GDM1 (cell line): Measurements from ENCODE around the gene PLEKHH2.
"Not testable (repeated sequence)": the region's sequence is repeated elsewhere in the genome, so short reads cannot be mapped to it uniquely, and the experiment has no call there.

Experiments used
- DNase-seq: peaks from one replicate; lab custom pipeline; 2025; lab: John Stamatoyannopoulos, UW

PLEKHH2 gene

GRCh38 chr2:43636621-43637020 lies 439 bp upstream of the PLEKHH2 start:
- DNase-seq, result no peak

GRCh38 chr2:43642363-43642762 lies 5.3 kb downstream of the PLEKHH2 start:
- no peak for DNase-seq

- no peak for DNase-seq
These were observed 6.6 kb downstream of the PLEKHH2 start for GRCh38 chr2:43643680-43644079.

GRCh38 chr2:43648994-43649701 lies 12.1 kb downstream of the PLEKHH2 start:
- DNase-seq, result no peak

GRCh38 chr2:43653506-43653905 lies 16.4 kb downstream of the PLEKHH2 start:
- DNase-seq, result no peak

- no peak for DNase-seq
These were observed 20.2 kb downstream of the PLEKHH2 start for GRCh38 chr2:43657241-43657640.

GRCh38 chr2:43675646-43676321 lies 38.7 kb downstream of the PLEKHH2 start:
- DNase-seq, result no peak

- DNase-seq, result no peak
These were observed 39.4 kb downstream of the PLEKHH2 start, which contains the start of gene C1GALT1C1L for GRCh38 chr2:43676322-43677050. Gene C1GALT1C1L, minus strand, starts transcription at chr2:43676429. Its CDS starts 107 bp downstream, at chr2:43676322.

- DNase-seq, result not testable (repeated sequence)
These were observed 40.7 kb downstream of the PLEKHH2 start for GRCh38 chr2:43677783-43678182.

- no peak for DNase-seq
These were observed 48.3 kb downstream of the PLEKHH2 start for GRCh38 chr2:43685357-43685756.

- DNase-seq, result no peak
These were observed 52.9 kb downstream of the PLEKHH2 start for GRCh38 chr2:43689999-43690398.

- DNase-seq, result no peak
These were observed 55.5 kb downstream of the PLEKHH2 start for GRCh38 chr2:43692428-43692994.

GRCh38 chr2:43698140-43698539 lies 61.1 kb downstream of the PLEKHH2 start:
- DNase-seq, result not testable (repeated sequence)

GRCh38 chr2:43699761-43700160 lies 62.7 kb downstream of the PLEKHH2 start:
- DNase-seq, result no peak

GRCh38 chr2:43701111-43701510 lies 64.1 kb downstream of the PLEKHH2 start:
- no peak for DNase-seq

GRCh38 chr2:43707255-43708015 lies 70.4 kb downstream of the PLEKHH2 start:
- DNase-seq, result no peak

- DNase-seq, result no peak
These were observed 71.1 kb downstream of the PLEKHH2 start for GRCh38 chr2:43708178-43708577.

- no peak for DNase-seq
These were observed 71.8 kb downstream of the PLEKHH2 start for GRCh38 chr2:43708891-43709290.

GRCh38 chr2:43710866-43711265 lies 73.8 kb downstream of the PLEKHH2 start:
- DNase-seq, result no peak

- DNase-seq, result no peak
These were observed 77.1 kb downstream of the PLEKHH2 start for GRCh38 chr2:43714164-43714563.

GRCh38 chr2:43715300-43716098 lies 78.4 kb downstream of the PLEKHH2 start:
- DNase-seq, result no peak
